GM12878 (cell line): ENCODE results near the gene MYCBPAP. TPM values are rescaled to one million over a fixed set of nuclear protein-coding genes. Genes with fewer than 3 reads are reported as not detected.

Experiments
- ATAC-seq: fragments of 200-7000 bp; cut with Tn5 transposase; 3 replicates; pipeline ENCODE4 v1.9.1; 2020; ENCODE audit warnings: mild to moderate bottlenecking, moderate library complexity
- BruUV-seq: library from RNA; stranded (reverse); fragments of 400-500 nt; replicated peaks from 2 replicates; lab custom pipeline; 2021; lab: Mats Ljungman, UMichigan
- CTCF ChIA-PET: fragments of 300-600 bp; sonication (Branson Sonifier 250); formaldehyde crosslinking; extraction: SDS; loops from one replicate; lab custom pipeline; 2021; ENCODE audit warnings: inconsistent platforms; lab: Yijun Ruan, JAX
- POLR2A ChIA-PET: fragments of 350-600 bp; formaldehyde crosslinking; extraction: SDS; loops from one replicate; lab custom pipeline; 2021; ENCODE audit warnings: inconsistent platforms; lab: Charles Lee
- RAD21 ChIA-PET: fragments of 300-600 bp; sonication (Branson Sonifier 250); formaldehyde crosslinking; loops from one replicate; lab custom pipeline; 2023; ENCODE audit warnings: antibody characterized with exemption; ENCODE audit not compliant: unreplicated experiment; lab: Charles Lee
- SMC1A ChIA-PET: fragments of 300-600 bp; sonication (Branson Sonifier 250); formaldehyde crosslinking; loops from one replicate; lab custom pipeline; 2023; ENCODE audit not compliant: unreplicated experiment, uncharacterized antibody; lab: Charles Lee
- DNase-seq: peaks from one replicate; pipeline ENCODE4 v3.0.0-alpha.2; 2011; ENCODE audit warnings: low read depth, low spot score
- FAIRE-seq: peaks from 3 replicates; lab custom pipeline; 2011; peaks lifted over from hg19 to GRCh38; lab: Jason Lieb, UNC
- H2AFZ ChIP-seq: 2 replicates; pipeline ENCODE4 v1.6.0; 2011; ENCODE audit warnings: low read depth, low read length, control low read depth; ENCODE audit not compliant: control insufficient read depth
- H3K27ac ChIP-seq: 2 replicates; pipeline ENCODE4 v1.5.1; 2011; ENCODE audit warnings: control low read depth; ENCODE audit not compliant: control insufficient read depth, insufficient read depth
- H3K27me3 ChIP-seq, 2 experiments: replicated peaks in 1 of 2; 2 replicates each; pipeline versions ENCODE4 v1.6.0 to v1.6.1; 2011; ENCODE audit warnings: low read length in 1 of 2; ENCODE audit not compliant: control insufficient read depth in 2 of 2, insufficient read depth in 2 of 2
- H3K36me3 ChIP-seq, 2 experiments: 2 replicates each; pipeline ENCODE4 v1.5.1; 2011; ENCODE audit warnings: low read length in 1 of 2; ENCODE audit not compliant: control insufficient read depth in 2 of 2, insufficient read depth in 2 of 2
- H3K4me1 ChIP-seq: 2 replicates; pipeline ENCODE4 v1.6.1; 2011; ENCODE audit warnings: mild to moderate bottlenecking, low read length, moderate library complexity, mixed read lengths; ENCODE audit not compliant: control insufficient read depth, insufficient read depth
- H3K4me2 ChIP-seq: 2 replicates; pipeline ENCODE4 v1.6.0; 2011; ENCODE audit warnings: control low read depth; ENCODE audit not compliant: control insufficient read depth, insufficient read depth
- H3K4me3 ChIP-seq: fragments of 200-600 bp; sonication (generic); 2 replicates; pipeline ENCODE4 v1.5.1; 2016
- H3K79me2 ChIP-seq: 2 replicates; pipeline ENCODE4 v1.6.0; 2011; ENCODE audit warnings: low read length; ENCODE audit not compliant: control insufficient read depth, insufficient read depth
- H3K9ac ChIP-seq: 2 replicates; pipeline ENCODE4 v1.8.0; 2011; ENCODE audit warnings: low read length, control low read depth, mixed read lengths; ENCODE audit not compliant: control insufficient read depth, insufficient read depth
- H3K9me3 ChIP-seq: replicated peaks from 3 replicates; pipeline ENCODE4 v1.5.1; 2011; ENCODE audit warnings: mild to moderate bottlenecking, low read length; ENCODE audit not compliant: control insufficient read depth, insufficient read depth
- H4K20me1 ChIP-seq: 2 replicates; pipeline ENCODE4 v1.6.0; 2011; ENCODE audit not compliant: control insufficient read depth, insufficient read depth
- BHLHE40 ChIP-seq, 2 experiments: fragments of 450-650 bp in 1 of 2; IDR thresholded peaks; 2 replicates each; pipeline ENCODE4 v1.6.1; 2011 to 2017; ENCODE audit warnings: low read depth in 2 of 2, borderline replicate concordance in 1 of 2, improper control_type of control experiment in 1 of 2, low read length in 1 of 2, mild to moderate bottlenecking in 1 of 2
- CHD4 ChIP-seq: fragments of 200-600 bp; sonication (generic); IDR thresholded peaks from 2 replicates; pipeline ENCODE4 v1.6.1; 2016; ENCODE audit warnings: mild to moderate bottlenecking
- MTA2 ChIP-seq: fragments of 450-650 bp; IDR thresholded peaks from 2 replicates; pipeline ENCODE4 v1.6.1; 2016; ENCODE audit warnings: low read depth, mild to moderate bottlenecking, moderate library complexity
- SPI1 ChIP-seq: IDR thresholded peaks from 2 replicates; pipeline ENCODE4 v1.6.1; 2011; ENCODE audit warnings: low read depth, mild to moderate bottlenecking, low read length, moderate library complexity, borderline replicate concordance; ENCODE audit not compliant: insufficient read depth
- SREBF2 ChIP-seq: IDR thresholded peaks from 2 replicates; pipeline ENCODE4 v1.6.1; 2012; ENCODE audit warnings: mild to moderate bottlenecking, low read length
- WGBS: methylation state at CpG from one replicate; pipeline ENCODE4 v1.1.6; 2016; ENCODE audit warnings: low lambda C conversion rate; ENCODE audit not compliant: insufficient replicate concordance, insufficient coverage; ENCODE audit errors: missing lambda C conversion rate; 5-methylcytosine and 5-hydroxymethylcytosine counted together
- in situ Hi-C: fragments of 300-500 bp; cut with MboI; formaldehyde crosslinking; loops from 9 replicates; pipeline ENCODE4 v1.14.3; 2018; ENCODE audit warnings: mixed read lengths
- intact Hi-C: fragments of 100-400 bp; cut with micrococcal nuclease; formaldehyde crosslinking; loops from one replicate; pipeline ENCODE4 v1.14.2; 2022; ENCODE audit not compliant: unreplicated experiment
- polyA plus RNA-seq, 11 experiments: library from polyadenylated mRNA; depleted of rRNA in 4 of 11; unstranded in 6 of 11; stranded (reverse) in 5 of 11; fragments of >200 nt; fragmentation: Nextera tagmentation in 4 of 11; fragmentation: Illumina TruSeq in 1 of 11; extraction: Ambion mirVana in 4 of 11; extraction: Trizol in 1 of 11; gene quantifications; 1 replicate in 1 of 11; 2 replicates in 10 of 11; pipeline versions ENCODE4 v1.2.1 to v1.2.3, GENCODE V29; 2011 to 2016; ENCODE audit warnings: inconsistent platforms in 2 of 11, missing spikeins in 2 of 11, low read depth in 1 of 11
- total RNA-seq, 4 experiments: library from RNA; depleted of rRNA in 3 of 4; stranded (reverse); fragments of >200 nt in 3 of 4; fragmentation: Illumina TruSeq in 1 of 4; extraction: Trizol in 1 of 4; gene quantifications; 2 replicates each; pipeline versions ENCODE4 v1.2.1 to v1.2.3, GENCODE V29; 2013 to 2021
- TF ChIP-seq, protein P1 (sequence below): IDR thresholded peaks from 2 replicates; pipeline ENCODE4 v1.6.1; 2011; ENCODE audit warnings: borderline replicate concordance, low read depth, mild to moderate bottlenecking, moderate library complexity, low read length; ENCODE audit not compliant: insufficient read depth, poor library complexity, severe bottlenecking
- TF ChIP-seq, protein P2 (sequence below): IDR thresholded peaks from 2 replicates; pipeline ENCODE4 v1.6.1; 2011; ENCODE audit warnings: low read depth, low read length, improper control_type of control experiment, borderline replicate concordance

The MYCBPAP gene
- total and polyA plus RNA-seq, 10 of the 15 experiments (the other 5 are each of a cell fraction or from before 2014, with no cell fraction given): 0.23 to 2.7 (median 1.5) TPM

DNA sequence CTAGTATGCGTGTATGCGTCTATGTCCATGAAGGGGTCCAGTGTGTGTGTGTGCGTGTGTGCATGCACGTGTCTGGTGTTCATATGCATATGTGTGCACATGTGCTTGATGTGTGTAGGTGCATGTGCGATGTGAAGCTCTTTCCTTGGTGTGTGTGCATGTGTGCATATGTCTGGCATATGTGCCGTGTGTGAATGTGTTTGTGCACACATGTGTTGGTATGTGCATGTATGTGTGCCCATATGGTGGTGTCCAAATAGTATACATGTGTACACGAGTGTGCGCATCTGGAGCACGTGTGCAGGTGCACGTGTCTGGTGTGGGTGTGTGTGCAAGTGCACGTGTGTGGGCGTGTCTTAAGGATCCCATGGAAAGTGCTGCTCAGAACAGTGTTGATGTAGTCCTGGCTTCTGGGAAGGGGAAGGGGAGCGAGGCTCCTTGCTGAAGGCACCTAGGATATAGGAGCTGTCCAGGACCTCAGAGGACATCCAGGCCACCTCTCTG lies 69.3 kb downstream of the MYCBPAP start:
- in situ Hi-C loops (no loop called here), intact Hi-C loops (no loop called here)
- RAD21 ChIA-PET: no interaction called here
- POLR2A ChIA-PET: no interaction called here
- 36% methylated on average over 13 of the region's 13 CpGs for WGBS
- CTCF ChIA-PET: interaction anchor here (0.7 to 1.0 kb wide), 2 partner anchors 9 to 94 kb away, joined by 3 to 4 read pairs; no protein-coding TSS in a partner anchor
- Histone ChIP-seq H3K4me2 (no peak overlapping the region), H3K9me3 (no peaks in the 10 kb centered on the region), H3K9ac (no peak overlapping the region), H3K27me3 (peaks cover 0 to 1% of the 10 kb centered on the region in 2 experiments; a peak in 2 of 4 replicates), H3K4me1 (no peaks in the 10 kb centered on the region), H3K36me3 (no peaks in the 10 kb centered on the region), H3K27ac (no peak overlapping the region), H3K4me3 (no peak overlapping the region), H4K20me1 (no peaks in the 10 kb centered on the region), H3K79me2 (no peaks in the 10 kb centered on the region), H2AFZ (no peak overlapping the region)
- FAIRE-seq (no peak), ATAC-seq (no peak), DNase-seq (no peak)
- no TSS peak for BruUV-seq
- TF ChIP-seq, protein P1, sequence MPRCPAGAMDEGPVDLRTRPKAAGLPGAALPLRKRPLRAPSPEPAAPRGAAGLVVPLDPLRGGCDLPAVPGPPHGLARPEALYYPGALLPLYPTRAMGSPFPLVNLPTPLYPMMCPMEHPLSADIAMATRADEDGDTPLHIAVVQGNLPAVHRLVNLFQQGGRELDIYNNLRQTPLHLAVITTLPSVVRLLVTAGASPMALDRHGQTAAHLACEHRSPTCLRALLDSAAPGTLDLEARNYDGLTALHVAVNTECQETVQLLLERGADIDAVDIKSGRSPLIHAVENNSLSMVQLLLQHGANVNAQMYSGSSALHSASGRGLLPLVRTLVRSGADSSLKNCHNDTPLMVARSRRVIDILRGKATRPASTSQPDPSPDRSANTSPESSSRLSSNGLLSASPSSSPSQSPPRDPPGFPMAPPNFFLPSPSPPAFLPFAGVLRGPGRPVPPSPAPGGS: peak; percentile 63
- TF ChIP-seq SPI1 (no peak), CHD4 (no peak), BHLHE40 (IDR thresholded peaks at IDR 0.05; ENCODE audit: borderline replicate concordance in 1 of 2, low read depth in 2 of 2, low read length in 1 of 2) (peak in 1 of 2 experiments; percentile 54; a peak in 2 of 4 replicates), SREBF2 (no peak), MTA2 (no peak)
- TF ChIP-seq, protein P2, sequence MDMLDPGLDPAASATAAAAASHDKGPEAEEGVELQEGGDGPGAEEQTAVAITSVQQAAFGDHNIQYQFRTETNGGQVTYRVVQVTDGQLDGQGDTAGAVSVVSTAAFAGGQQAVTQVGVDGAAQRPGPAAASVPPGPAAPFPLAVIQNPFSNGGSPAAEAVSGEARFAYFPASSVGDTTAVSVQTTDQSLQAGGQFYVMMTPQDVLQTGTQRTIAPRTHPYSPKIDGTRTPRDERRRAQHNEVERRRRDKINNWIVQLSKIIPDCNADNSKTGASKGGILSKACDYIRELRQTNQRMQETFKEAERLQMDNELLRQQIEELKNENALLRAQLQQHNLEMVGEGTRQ: no peak
- SMC1A ChIA-PET: no interaction called here
